ENCODE measurements around the gene TYMS.

TYMS gene

DNA sequence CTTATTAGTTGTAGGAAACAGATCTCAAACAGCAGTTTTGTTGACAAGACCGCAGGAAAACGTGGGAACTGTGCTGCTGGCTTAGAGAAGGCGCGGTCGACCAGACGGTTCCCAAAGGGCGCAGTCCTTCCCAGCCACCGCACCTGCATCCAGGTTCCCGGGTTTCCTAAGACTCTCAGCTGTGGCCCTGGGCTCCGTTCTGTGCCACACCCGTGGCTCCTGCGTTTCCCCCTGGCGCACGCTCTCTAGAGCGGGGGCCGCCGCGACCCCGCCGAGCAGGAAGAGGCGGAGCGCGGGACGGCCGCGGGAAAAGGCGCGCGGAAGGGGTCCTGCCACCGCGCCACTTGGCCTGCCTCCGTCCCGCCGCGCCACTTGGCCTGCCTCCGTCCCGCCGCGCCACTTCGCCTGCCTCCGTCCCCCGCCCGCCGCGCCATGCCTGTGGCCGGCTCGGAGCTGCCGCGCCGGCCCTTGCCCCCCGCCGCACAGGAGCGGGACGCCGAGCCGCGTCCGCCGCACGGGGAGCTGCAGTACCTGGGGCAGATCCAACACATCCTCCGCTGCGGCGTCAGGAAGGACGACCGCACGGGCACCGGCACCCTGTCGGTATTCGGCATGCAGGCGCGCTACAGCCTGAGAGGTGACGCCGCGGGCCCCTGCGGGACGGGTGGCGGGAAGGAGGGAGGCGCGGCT lies at the start of gene TYMS:
TYMS (plus strand) TSS at position 343 of the 690 bp plus-strand sequence; CDS start at position 433, 90 bp downstream.
- peak; percentile 89 for DNase-seq (ENCODE audit: low spot score)

DNA sequence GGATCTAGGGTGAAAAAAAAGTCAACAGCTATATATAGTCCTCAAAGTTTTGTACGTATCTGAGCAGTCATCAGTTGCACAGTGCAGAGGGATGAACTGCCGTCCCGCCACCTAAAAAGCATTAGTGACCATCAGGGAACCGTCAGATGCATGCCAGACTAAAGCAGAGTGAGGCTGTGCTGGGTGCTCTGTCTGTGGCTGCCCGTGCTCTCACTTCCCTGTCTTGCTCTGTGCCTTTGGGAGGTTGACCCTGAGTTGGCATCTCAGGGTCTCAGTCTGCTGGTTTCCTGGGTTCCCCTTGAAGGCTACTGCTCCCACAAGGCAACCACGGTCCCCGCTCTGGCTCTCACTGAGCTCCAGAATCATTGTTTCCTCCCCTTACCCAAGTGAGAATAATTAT lies 49.5 kb upstream of the TYMS start:
- no peak for DNase-seq (ENCODE audit: low spot score)

DNA sequence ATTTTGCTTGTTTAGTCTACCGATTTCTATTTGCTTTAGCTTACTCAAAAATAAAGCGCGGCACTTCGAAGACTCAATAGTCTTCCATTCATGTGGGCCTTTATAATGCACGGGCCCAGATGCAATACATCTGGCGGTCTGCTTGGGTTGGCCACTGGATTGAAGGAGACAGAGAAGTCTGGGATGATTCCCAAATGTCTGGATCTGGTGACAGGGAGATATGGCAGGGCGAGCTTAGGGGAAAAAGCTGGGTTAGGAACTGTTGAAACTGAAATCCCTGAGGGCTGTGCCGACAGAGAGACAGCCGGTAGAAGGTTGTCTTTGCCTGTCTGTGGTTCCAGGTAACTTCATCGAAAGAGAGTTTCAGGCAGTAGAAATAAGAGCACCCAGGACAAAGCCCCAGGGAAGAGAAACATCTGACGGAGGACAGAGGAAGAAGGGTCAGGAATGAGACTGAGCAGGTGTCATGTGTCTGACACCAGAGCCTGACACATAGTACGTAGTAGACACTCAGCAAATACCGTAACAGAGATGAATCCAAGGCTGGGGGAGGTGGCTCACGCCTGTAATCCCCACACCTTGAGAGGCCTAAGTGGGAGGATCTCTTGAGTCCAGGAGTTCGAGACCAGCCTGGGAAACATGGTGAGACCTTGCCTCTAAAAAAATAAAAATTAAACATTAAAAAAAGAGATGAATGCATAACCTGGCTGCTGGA lies 47.1 kb upstream of the TYMS start:
- no peak for DNase-seq (ENCODE audit: low spot score)

DNA sequence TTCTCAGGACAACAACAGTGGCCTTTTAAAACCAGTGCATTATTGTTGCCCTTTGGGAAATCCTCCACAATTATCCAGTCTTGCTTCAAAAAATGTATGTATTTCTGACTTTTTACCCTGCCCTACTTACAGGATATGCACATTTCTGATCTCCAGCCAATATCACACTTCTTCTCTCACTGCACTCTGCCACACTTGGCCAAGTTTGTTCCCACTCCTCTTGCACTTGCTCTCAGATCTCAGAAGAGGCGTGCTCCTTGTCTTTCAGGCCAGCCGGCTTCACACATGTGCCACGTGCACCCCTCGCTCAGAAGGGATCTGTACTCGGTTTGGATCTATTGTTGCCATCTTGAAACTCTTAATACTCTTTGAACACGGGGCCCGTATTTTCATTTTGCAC lies 45.3 kb upstream of the TYMS start:
- no peak for DNase-seq (ENCODE audit: low spot score)

DNA sequence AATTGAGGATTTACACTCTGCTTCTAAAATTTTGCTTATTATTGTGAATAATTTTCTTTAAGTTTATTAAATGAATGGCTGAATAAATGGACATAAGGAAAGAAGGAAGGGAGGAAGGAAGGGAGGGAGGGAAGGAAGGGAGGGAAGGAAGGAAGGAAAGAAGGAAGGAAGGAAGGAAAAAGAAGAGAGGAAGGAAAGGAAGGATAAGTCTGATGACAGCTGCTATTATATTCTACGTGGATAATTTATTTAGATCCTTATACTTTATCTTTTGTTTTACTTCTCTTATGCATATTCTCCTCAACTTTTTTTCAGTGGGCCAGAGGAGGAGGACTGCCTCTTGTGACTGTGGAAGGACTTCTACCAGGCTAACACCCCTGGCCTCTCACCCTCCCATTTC lies 43.3 kb upstream of the TYMS start:
- DNase-seq (ENCODE audit: low spot score) = no peak

DNA sequence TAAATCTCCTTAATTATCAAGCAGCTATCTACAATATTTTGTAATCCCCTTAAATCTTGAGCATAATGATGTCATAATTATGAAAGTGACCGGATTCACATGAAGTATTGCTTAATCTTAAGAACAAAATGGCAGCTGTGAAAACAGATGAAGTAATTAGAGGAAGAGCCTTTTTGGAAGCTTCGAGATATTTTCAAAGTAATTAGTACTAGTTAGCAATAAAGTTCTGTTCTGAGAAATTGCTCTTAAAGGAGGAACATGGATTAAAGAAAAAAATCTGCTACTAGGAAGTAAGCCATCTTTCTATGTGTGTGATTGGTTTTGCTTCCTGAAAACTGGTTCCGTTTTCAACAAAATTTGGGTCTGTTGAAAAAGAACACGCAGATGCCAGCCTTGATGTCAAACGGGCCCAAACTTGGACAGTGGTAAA lies 42.3 kb upstream of the TYMS start:
- DNase-seq (ENCODE audit: low spot score) = no peak

DNA sequence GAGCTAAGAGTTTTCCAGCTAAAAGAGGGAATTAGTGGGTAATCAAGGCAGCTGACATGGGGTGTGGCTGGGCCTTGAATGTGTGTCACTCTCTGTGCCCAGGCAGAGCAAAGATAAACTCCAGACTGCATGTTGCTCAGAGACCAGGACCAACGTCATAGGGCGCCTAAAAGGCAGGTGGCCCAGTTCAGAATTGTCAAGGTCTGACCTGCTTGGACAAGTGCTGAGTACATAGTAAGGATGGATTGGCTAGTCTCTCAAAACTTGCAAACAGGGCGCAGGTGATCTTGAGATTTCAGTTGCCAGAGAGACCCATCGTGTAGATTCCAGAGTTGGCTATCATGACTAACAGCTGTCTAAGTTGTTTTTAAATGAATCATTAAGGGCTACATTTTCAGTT lies 41.7 kb upstream of the TYMS start:
- no peak for DNase-seq (ENCODE audit: low spot score)

DNA sequence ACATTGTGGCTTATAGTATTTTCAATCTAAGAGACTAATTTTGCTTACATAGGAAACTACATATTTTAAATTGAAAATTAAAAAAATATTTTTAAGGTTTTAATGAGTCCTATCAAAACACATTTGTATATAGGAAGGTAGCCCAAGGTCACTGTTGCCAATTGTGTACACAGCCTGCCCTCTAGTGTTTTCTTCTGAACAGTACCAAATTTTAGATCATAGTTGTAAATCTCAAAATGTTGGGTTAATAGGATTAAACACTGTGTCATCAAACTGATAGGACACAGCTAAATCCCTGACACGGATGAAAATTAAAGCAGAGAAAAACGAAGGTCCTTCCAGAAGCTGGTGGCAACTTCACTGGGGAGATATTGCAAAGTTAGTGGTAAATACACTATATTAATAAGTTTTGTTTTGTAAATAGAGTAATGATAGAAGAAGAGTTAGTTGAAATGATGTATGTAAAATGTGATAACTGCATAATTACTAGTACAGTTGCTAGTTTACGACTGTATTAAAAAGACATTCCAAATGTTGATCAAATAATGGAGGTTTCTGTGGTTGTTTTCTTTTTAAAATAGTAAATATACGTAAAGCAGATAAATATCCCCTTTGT lies 41.0 kb upstream of the TYMS start:
- DNase-seq (ENCODE audit: low spot score) = peak; percentile 60

DNA sequence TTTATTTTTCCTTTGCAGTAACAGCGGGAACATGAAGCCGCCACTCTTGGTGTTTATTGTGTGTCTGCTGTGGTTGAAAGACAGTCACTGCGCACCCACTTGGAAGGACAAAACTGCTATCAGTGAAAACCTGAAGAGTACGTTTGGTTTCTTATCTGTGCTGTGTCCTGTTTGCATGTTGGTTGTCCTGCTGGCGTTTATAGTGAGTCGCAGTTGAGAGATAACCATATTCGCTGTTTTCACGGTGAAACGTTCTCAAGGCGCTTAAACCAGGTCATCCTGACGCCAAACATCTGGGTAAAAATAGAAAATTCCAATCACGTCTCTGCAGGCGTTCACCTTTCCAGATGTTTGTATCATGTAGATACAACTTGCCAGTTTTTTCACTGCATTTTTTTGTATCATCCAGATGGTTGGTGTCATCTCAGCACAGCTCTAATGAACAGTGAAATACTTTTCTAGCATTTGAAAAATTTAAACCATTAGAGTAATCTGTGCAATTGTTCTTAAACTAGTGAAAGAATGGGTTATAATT lies 39.4 kb upstream of the TYMS start:
- no peak for DNase-seq (ENCODE audit: low spot score)

DNA sequence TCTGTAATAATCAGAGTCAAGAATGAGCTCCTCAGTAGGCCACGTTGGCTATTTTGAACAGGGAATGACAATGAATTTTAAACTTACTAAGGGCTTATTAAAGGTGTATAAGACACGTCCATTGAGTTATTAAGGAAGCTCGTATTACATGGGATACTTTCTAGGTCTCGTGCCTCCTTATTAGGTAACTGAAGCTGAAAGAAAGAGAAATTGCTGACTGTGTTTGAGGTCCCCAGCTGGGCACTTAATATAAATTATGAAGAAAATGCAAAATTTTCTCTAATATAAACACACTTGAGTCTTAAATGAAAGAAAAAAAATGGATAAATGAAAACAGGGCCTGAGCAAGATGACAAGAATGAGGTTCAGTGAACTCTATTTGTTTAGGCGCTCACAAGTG lies 38.8 kb upstream of the TYMS start:
- DNase-seq (ENCODE audit: low spot score) = no peak

DNA sequence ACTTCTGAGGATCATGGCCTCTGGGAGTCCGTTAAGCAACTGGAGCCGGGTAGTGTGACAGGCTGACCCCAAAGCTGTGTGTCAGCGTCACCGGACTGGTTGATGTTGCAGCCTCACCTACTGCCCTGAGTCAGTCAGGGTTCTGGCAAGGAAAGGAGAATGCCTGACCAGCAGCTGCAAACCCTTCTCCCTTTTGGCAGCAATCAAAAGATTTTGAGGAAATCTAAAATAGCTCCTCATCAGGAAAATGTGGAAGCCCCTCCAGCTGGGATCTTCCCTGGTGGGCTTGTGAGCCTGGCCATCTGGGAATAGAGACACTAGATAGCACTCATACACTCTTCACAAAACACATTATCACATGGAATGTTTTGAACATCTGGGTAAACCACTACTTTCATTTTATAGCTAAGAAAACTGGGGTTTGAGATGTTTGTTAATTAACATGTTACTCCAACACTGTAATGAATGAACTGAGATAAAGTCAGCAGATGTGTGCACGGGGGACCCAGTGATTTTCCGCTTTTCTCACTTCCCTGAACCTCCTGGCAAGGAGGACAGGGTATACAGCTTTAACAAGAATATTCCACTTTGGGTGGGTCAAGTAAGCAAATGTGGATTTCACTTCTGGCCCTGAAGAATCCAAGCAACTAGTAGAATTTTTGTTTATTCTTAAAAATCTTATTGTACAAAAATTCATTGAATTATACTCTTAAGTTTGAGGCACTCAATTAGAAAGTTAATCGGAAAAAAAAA lies 36.0 kb upstream of the TYMS start:
- DNase-seq (ENCODE audit: low spot score) = no peak

DNA sequence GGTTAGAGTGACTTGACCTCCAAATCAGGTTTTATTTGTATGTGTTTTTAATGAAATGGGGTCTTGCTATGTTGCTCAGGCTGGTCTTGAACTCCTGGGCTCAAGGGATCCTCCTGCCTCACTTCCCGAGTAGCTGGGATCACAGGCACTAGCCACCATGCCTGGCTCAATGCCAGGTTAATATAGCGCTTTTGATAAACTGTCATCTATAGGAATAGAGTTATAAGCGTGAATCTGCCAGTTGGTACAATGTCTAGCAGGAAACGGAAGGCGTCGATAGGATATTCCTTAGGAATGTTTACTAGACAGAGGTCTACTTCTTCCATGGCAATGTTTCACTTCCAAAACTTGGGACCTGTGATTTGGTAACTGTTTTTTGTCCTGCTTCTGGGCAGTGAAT lies 35.2 kb upstream of the TYMS start:
- no peak for DNase-seq (ENCODE audit: low spot score)

DNA sequence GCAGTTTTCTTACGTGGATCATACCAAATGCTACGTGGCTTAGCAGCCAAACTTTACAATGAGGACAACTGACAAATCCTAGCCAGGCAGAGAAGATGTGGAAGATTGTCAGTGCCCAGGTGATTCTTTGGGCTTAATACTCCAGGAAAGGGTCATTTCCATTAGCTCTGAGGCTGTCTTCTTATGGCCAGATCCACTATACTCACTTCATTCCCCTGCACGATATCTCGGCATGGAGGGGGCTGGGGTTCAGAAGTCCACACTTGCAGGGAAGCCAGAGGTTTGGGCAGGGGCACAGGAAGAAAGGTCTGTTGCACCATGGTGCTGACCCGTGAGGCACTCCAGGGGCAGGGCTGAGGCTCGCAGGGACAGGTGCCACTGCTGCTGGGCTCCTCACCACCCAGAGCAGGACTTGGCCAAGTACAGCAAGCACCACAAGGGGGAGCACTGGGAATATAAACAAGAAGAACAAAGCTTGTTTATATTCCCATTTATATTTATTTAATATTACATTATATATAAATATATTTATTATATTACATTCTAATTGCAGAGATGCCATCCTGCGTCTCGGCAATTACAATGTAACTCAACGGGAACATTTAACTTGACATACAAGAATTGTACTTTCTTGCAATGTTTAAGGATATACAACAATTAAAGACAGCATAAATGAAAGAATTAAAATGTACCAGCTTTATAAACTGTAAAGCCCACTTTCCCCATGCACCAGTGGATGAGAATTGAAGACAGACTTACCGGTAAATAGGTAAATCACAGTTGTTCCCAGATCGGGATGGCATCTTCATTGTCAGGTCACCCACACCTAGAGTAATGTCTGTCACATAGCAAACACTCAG lies 33.5 kb upstream of the TYMS start:
- DNase-seq (ENCODE audit: low spot score) = peak; percentile 70

DNA sequence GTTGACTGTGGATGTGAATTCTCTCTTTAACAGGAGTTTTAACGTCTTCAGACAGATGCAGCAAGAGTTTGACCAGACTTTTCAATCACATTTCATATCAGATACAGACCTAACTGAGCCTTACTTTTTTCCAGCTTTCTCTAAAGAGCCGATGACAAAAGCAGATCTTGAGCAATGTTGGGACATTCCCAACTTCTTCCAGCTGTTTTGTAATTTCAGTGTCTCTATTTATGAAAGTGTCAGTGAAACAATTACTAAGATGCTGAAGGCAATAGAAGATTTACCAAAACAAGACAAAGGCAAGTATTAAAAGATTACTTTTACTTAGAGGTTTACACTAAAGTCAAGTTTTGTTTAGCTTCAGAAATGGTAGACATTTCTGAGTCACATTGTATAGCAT lies 30.2 kb upstream of the TYMS start:
- no peak for DNase-seq (ENCODE audit: low spot score)

DNA sequence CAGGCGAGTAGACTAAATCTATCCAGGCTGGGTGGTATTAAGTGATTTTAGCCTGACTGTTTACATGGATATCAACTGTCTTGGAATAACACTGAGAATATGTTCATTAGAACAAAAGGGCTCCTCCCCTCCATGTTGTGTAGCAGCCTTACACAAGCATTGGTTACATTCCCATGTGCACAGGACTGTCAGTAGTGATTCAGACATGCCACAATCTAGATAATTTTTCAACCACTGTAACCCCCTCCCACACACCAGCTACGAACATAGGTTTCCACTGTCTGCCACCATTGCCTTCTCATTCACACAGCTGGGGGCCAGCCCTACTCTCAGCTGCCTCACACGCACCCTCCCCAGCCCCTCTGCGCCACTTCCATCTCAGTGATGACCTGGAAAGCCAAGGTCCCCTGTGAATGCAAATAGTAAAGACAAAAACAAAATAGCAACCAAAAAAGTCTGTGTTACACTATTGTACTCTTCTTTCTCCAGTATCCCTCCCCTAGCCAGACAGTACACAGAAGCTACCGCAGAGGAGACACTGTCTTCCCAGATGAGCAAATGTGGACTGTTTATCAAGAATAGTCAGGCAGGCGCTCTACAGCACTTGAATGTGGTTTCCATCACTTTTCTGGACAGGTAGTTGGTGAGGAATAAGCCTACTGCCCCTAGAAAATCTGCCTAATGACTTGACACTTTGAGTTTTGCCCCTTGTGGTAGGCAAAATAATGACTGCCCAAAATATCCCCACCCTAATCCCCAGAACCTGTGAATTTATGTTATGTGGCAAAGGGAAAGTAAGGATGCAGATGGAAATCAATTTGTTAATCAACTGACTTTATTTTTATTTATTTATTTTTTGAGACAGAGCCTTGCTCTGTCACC lies 27.9 kb upstream of the TYMS start:
- no peak for DNase-seq (ENCODE audit: low spot score)

DNA sequence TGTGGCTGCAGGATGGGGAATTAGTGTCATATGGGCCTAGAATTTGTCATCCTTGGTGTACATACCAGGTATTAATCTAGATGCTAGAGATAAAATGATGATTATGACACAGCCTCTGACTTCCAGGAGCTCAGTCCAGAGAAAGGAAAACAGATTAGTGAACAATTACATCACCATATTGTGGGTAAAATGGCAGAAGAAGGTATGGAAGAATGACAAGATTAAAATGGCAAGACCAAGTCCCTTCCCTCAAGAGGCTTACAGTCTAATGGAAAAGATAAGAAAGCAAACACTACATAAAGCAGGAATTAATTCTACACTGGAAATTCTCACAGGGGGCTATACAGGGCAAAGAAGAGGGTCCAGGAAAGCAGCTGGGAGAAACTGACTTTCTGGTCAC lies 25.9 kb upstream of the TYMS start:
- no peak for DNase-seq (ENCODE audit: low spot score)

DNA sequence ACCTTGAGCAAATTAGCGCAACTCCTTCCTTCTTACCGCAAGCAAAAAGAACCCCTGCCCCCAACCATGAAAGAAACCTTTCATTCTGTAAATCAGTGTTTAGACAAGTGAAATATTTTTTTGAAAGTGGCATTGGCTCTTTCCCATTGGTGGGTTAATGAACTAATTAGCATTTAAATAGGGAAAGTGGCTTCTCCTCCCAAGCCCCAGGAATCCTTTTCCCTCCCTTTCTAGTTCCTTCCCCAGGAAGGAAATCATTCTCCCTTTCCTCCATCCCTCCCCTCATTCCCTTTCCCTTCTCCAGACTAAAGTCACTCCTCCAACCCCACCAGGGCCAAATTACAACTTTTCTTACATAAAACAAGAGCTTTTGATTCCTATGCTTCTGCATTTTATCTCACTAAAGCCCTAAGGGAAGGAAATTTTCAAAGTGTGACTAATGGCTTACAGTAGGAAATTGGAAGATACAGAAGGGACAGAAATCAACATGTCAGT lies 22.9 kb upstream of the TYMS start:
- no peak for DNase-seq (ENCODE audit: low spot score)

DNA sequence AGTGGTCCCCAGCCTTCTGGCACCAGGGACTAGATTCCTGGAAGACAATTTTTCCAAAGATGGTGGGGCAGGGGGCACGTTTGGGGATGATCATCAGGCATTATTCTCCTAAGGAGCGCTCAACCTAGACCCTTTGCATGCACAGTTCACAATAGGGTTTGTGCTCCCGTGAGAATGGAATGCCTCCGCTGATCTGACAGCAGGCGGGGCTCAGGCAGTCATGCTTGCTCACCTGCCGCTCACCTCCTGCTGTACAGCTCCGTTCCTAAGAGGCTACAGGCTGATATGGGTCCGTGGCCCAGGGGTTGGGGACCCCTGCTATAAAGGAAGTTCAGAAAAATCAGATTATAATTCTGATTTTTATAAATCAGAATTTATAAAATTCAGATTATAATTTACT lies 22.3 kb upstream of the TYMS start:
- no peak for DNase-seq (ENCODE audit: low spot score)

DNA sequence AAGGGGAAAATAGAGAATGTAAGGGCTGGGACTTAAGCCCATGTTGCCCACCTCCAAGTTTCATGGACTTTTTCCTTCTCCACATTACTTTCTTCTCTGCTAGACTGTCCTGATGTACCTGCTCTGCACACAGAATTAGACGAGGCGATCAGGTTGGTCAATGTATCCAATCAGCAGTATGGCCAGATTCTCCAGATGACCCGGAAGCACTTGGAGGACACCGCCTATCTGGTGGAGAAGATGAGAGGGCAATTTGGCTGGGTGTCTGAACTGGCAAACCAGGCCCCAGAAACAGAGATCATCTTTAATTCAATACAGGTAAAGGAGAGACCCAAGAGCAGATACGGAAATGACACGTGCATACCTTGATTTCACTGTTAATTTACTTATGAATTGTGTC lies 16.2 kb upstream of the TYMS start:
- DNase-seq (ENCODE audit: low spot score) = no peak

DNA sequence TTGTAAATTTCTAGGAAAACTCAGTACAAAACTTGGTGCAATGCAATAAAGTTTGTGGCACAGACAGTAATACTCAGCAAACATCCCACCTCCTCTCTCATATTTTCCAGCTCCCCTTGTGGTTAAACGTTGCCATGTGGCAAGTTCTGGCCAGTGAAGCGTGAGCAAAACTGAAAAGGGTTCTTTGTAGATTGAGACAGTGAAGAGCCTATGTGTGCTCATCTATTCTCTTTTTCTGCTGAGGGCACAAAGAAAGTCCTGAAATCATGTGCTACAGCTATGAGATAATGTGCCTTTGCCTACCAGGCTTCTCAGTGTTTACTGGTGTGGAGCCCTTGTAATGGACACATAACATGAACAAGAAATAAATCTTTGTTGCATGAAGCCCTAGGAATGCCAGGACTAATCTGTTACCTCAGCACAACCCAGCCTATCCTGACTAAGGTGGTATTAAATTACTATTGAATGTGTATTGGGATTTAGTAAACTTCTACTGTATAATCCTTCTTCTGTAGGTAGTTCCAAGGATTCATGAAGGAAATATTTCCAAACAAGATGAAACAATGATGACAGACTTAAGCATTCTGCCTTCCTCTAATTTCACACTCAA lies 13.0 kb upstream of the TYMS start:
- DNase-seq (ENCODE audit: low spot score) = no peak

All from SW480 (cell line).